T47D (cell line): ENCODE data around the gene TLL2.

Experiments
- DNase-seq, 2 experiments: peaks; one replicate each; pipeline versions ENCODE4 v3.0.0 to v3.0.0-alpha.2; 2011 to 2012; ENCODE audit warnings: low read depth in 1 of 2, low spot score in 1 of 2
- JUND ChIP-seq: IDR thresholded peaks from 2 replicates; pipeline ENCODE4 v1.6.1; 2012; ENCODE audit warnings: low read depth
- in situ Hi-C: cut with HindIII; loops from 2 replicates; pipeline ENCODE4 v1.10.0; 2016; ENCODE audit warnings: low sequenced_read_pairs, low pct_unique_long_range_greater_than_20kb

The TLL2 gene

GRCh38 chr10:96360766-96361165, 153.0 kb downstream of the TLL2 start:
- in situ Hi-C loops, result no loop called here
- DNase-seq, result no peak
- TF ChIP-seq JUND, result no peak

GRCh38 chr10:96360331-96360730, 153.4 kb downstream of the TLL2 start:
- DNase-seq, result no peak
- in situ Hi-C loops, result no loop called here
- no peak for TF ChIP-seq JUND

GRCh38 chr10:96359616-96360015, 154.1 kb downstream of the TLL2 start:
- in situ Hi-C loops, result no loop called here

GRCh38 chr10:96358851-96359540, 154.7 kb downstream of the TLL2 start, which contains the start of gene OPALIN:
TSS of gene OPALIN (minus strand) at chr10:96359002. CDS start at chr10:96358896, 106 bp downstream.
- no peak for TF ChIP-seq JUND
- DNase-seq, result no peak
- in situ Hi-C loops, result no loop called here

More at GRCh38 chr10:96359616-96360015, 154.1 kb downstream of the TLL2 start:
- TF ChIP-seq JUND, result no peak
- DNase-seq, result no peak

DNA sequence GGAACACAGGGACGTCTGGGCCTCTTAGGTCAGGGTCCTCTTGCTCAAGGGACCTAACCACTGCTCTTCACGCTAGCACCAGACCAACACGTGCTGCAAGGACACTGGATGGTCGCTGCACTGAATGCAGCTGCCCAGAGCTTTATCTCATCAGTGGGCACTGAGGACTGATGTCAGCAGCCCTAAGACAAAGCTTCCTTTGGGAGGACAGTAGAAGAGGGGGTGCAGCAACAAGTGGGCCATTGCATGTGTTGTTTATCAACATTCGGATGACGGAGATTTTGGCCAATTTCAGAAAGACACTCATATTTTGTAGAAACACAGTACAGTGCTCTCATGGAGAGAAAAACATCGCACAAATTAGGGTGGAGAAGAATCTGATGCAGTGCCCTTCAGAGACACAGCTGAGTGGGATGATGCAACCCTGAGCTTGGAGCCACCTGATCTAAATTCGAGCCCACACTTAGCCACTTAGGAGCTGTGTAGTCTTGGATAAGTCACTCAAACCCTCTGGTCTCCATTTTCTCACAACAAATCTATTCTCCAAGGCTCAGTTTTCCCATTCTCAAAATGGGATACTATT, 156.6 kb downstream of the TLL2 start:
- no peak for DNase-seq
- in situ Hi-C loops, result no loop called here
- no peak for TF ChIP-seq JUND

DNA sequence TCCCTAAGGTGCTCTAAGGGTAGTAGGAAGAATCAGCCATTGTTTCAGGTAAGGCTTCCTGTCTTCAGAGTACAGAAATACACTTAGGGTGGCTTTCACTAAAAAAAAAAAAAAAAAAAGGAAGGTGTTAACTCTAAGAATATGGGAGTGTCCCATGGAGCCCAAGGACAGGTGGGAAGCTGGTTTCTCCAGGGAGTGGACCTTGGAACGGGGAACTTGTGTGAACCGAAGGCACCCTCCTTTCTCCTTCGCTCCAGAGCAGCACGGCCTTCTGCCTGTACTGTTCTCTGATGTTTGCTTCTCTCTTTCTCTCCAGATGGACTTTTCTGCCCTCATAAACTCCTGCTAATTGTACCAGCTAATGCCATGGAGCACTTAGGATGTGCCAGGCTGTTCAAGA, 161.1 kb downstream of the TLL2 start:
- in situ Hi-C loops, result no loop called here
- no peak for TF ChIP-seq JUND
- no peak for DNase-seq

- TF ChIP-seq JUND, result no peak
- no peak for DNase-seq
- in situ Hi-C loops, result no loop called here
Measured at GRCh38 chr10:96352027-96352426, 161.7 kb downstream of the TLL2 start.

DNA sequence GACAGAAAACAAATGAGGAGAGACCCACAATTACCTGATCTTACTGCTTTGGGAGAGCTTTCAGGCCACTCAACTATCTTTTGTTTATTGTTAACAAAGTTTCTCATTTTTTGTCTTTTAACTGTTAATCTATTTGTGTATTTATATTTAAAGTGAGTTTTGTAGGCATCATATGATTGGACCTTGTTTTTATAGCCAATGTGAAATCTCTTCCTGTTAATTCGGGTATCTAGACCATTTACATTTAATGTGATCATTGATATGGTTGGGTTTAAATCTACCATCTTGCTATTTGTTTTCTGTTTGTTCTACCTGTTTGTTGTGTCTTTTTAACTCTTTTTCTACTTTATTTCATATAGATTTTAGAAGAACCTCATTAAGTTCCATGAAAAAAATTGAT, 167.4 kb downstream of the TLL2 start:
- no peak for DNase-seq
- in situ Hi-C loops, result no loop called here
- no peak for TF ChIP-seq JUND

DNA sequence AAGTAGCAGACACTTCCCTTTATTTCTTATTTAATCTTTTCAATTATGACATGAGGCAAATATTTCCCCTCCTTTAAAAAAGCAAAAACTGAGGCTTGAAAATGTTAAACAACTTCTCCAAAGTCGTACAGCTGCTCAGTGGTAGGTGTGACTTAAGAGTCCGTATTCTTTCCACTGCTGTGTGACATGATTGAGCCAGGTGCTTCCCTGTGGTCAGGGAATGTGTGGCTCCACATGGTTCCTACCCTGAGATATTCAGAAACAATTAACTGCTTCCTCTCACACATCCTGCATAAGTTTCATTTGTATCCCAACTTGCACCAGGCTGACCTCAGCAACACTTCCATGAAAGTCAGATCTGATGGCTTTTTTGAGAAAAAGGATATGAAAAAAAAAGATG, 168.5 kb downstream of the TLL2 start:
- DNase-seq, result no peak
- in situ Hi-C loops, result no loop called here
- TF ChIP-seq JUND, result no peak

GRCh38 chr10:96344178-96344577, 169.5 kb downstream of the TLL2 start:
- TF ChIP-seq JUND, result no peak
- DNase-seq, result no peak
- in situ Hi-C loops, result no loop called here

DNA sequence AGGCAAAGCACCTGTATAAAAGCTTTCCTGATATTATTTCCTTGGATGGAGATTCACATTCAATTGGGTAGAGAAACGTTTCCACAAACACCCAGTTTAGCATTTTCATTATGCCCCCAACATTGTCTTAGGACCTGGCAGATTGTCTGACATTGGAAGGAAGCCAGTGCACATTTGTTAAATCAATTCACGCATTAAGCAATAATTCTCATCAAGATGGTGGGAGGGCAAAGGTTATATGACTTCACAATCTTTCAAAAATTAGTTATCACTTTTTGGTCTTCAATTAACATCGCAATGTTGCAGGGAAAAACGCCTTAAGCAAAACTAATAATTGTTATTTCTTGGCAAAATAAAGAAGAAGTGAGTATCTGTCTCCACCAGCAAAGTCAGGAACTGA, 171.3 kb downstream of the TLL2 start:
- in situ Hi-C loops, result no loop called here
- no peak for DNase-seq
- no peak for TF ChIP-seq JUND

DNA sequence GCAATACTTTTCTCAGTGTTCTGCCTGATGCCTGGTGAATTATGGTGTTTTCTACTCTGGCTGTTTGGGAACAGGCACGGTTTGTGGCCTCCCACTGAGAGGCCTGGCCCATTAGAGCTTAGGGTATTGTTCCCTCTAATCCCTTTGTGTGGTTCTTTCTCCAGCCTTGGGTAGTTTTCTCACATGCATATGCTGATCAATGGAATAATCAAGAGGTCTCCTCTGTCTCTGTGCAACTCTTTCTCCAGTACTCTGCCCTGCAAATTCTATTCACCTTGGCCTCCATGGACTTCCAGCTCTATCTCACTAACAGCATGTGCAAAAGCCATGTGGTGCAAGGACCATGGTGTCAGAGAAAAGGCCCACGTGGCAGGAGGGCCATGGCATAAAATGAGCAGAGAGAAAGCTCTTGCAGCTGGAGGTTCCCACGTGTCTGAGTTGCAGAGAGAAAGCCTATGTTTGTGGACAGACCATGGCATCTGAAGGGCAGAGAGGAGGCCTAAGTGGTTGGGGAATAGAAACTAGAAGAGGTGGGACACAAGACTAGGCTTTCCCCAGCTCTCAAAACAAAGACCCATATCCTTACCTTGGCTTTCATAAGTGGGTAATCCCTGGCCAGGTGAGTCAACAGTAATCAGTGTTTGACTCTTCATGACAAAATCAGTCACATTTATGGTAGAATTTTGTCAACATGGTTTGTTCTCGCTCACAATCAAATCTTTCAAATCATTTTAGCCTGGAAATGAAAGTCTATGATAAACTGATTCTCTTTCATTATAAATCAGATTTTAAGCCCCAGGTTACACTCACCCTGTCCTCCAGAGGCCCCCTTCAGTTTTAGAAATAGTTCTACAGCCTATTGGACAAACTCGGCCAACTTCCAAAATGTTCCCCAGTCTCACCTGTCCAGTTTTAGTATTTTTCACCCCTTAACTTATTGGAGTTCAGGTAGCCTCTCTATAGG, 172.2 kb downstream of the TLL2 start:
- no peak for DNase-seq
- TF ChIP-seq JUND, result no peak
- in situ Hi-C loops, result no loop called here
